GM06990 (cell line): ENCODE data around the gene CCPG1.
"Not testable (repeated sequence)": the region's sequence is repeated elsewhere in the genome, so short reads cannot be mapped to it uniquely, and the experiment has no call there.

Experiments
- DNase-seq: peaks from one replicate; pipeline ENCODE4 v3.0.0-alpha.2; 2011; ENCODE audit not compliant: insufficient read length; ENCODE audit errors: extremely low read depth
- H3K27me3 ChIP-seq: replicated peaks from 2 replicates; pipeline ENCODE4 v1.6.0; 2011; ENCODE audit warnings: low read length; ENCODE audit not compliant: control insufficient read depth, insufficient read depth
- H3K36me3 ChIP-seq: 2 replicates; pipeline ENCODE4 v1.5.1; 2011; ENCODE audit warnings: low read length; ENCODE audit not compliant: control insufficient read depth, insufficient read depth
- H3K4me3 ChIP-seq: replicated peaks from 2 replicates; pipeline ENCODE4 v1.5.1; 2011; ENCODE audit warnings: low read depth, mild to moderate bottlenecking, control low read depth, low read length
- CTCF ChIP-seq: IDR thresholded peaks from 2 replicates; pipeline ENCODE4 v1.5.1; 2011; ENCODE audit warnings: low read length, control low read depth, mild to moderate bottlenecking, inconsistent platforms; ENCODE audit not compliant: insufficient read depth, poor library complexity, severe bottlenecking

The CCPG1 gene

GRCh38 chr15:55403531-55403930 lies 4.6 kb downstream of the CCPG1 start:
- Histone ChIP-seq H3K36me3 (no peaks in the 10 kb centered on the region), H3K4me3 (no peak overlapping the region), H3K27me3 (no peaks in the 10 kb centered on the region)
- no peak for TF ChIP-seq CTCF
- DNase-seq = peak; percentile 28

- no peak overlapping the region for H3K4me3 ChIP-seq
These were observed 5.5 kb downstream of the CCPG1 start for GRCh38 chr15:55402707-55403106.

GRCh38 chr15:55401786-55402246 lies 6.3 kb downstream of the CCPG1 start:
- no peaks in the 10 kb centered on the region for H3K36me3 ChIP-seq
- no peaks in the 10 kb centered on the region for H3K27me3 ChIP-seq
- H3K4me3 ChIP-seq = no peak overlapping the region
- TF ChIP-seq CTCF = no peak
- no peak for DNase-seq

More at GRCh38 chr15:55402707-55403106, 5.5 kb downstream of the CCPG1 start:
- Histone ChIP-seq H3K27me3 (no peaks in the 10 kb centered on the region), H3K36me3 (no peaks in the 10 kb centered on the region)
- no peak for TF ChIP-seq CTCF
- DNase-seq = no peak

GRCh38 chr15:55400050-55400449 lies 8.1 kb downstream of the CCPG1 start:
- not testable (repeated sequence) for H3K27me3 ChIP-seq, DNase-seq, H3K36me3 ChIP-seq, H3K4me3 ChIP-seq

GRCh38 chr15:55398243-55398642 lies 9.9 kb downstream of the CCPG1 start:
- Histone ChIP-seq H3K27me3 (no peaks in the 10 kb centered on the region), H3K36me3 (no peaks in the 10 kb centered on the region), H3K4me3 (no peak overlapping the region)
- no peak for TF ChIP-seq CTCF
- no peak for DNase-seq

- Histone ChIP-seq H3K27me3 (no peaks in the 10 kb centered on the region), H3K36me3 (no peaks in the 10 kb centered on the region), H3K4me3 (no peak overlapping the region)
- no peak for TF ChIP-seq CTCF
- no peak for DNase-seq
These were observed 13.5 kb downstream of the CCPG1 start for GRCh38 chr15:55394694-55395093.
